ENCODE measurements around the gene MORN5.

Gene MORN5

GRCh38 chr9:122218071-122218934 lies 58.6 kb downstream of the MORN5 start:
- DNase-seq: no peak

- DNase-seq: no peak
These were observed 59.5 kb downstream of the MORN5 start for GRCh38 chr9:122218935-122219855.

- DNase-seq: no peak
These were observed 60.4 kb downstream of the MORN5 start for GRCh38 chr9:122219856-122220672.

- DNase-seq: no peak
These were observed 61.0 kb downstream of the MORN5 start for GRCh38 chr9:122220673-122221182.

GRCh38 chr9:122221183-122221811 lies 61.6 kb downstream of the MORN5 start:
- no peak for DNase-seq

GRCh38 chr9:122222791-122223190 lies 63.1 kb downstream of the MORN5 start:
- no peak for DNase-seq

- no peak for DNase-seq
These were observed 63.7 kb downstream of the MORN5 start for GRCh38 chr9:122223435-122223834.

GRCh38 chr9:122225312-122226141 lies 65.8 kb downstream of the MORN5 start:
- DNase-seq: no peak

- DNase-seq: no peak
These were observed 66.5 kb downstream of the MORN5 start for GRCh38 chr9:122226142-122226757.

- DNase-seq: no peak
These were observed 67.3 kb downstream of the MORN5 start for GRCh38 chr9:122226758-122227574.

- DNase-seq: no peak
These were observed 67.8 kb downstream of the MORN5 start for GRCh38 chr9:122227575-122227900.

GRCh38 chr9:122228191-122228567 lies 68.5 kb downstream of the MORN5 start:
- DNase-seq: no peak

- peak in 1 of 2 experiments; percentile 24 for DNase-seq
These were observed 69.1 kb downstream of the MORN5 start, which contains the start of gene LHX6 for GRCh38 chr9:122228568-122229484. Gene LHX6, minus strand, starts transcription at chr9:122228957. Its CDS starts 217 bp downstream, at chr9:122228740.

- DNase-seq: no peak
These were observed 69.8 kb downstream of the MORN5 start for GRCh38 chr9:122229485-122229837.

- DNase-seq: no peak
These were observed 73.1 kb downstream of the MORN5 start for GRCh38 chr9:122232796-122233306.

- DNase-seq: no peak
These were observed 74.5 kb downstream of the MORN5 start for GRCh38 chr9:122234022-122234748.

GRCh38 chr9:122236681-122237080 lies 77.0 kb downstream of the MORN5 start:
- DNase-seq: no peak

- no peak for DNase-seq
These were observed 80.0 kb downstream of the MORN5 start for GRCh38 chr9:122239722-122240121.
